ENCODE measurements around the gene SMG6.

GRCh38 chr17:2176499-2177169 lies 127.0 kb downstream of the SMG6 start:
- TF ChIP-seq, protein P1, sequence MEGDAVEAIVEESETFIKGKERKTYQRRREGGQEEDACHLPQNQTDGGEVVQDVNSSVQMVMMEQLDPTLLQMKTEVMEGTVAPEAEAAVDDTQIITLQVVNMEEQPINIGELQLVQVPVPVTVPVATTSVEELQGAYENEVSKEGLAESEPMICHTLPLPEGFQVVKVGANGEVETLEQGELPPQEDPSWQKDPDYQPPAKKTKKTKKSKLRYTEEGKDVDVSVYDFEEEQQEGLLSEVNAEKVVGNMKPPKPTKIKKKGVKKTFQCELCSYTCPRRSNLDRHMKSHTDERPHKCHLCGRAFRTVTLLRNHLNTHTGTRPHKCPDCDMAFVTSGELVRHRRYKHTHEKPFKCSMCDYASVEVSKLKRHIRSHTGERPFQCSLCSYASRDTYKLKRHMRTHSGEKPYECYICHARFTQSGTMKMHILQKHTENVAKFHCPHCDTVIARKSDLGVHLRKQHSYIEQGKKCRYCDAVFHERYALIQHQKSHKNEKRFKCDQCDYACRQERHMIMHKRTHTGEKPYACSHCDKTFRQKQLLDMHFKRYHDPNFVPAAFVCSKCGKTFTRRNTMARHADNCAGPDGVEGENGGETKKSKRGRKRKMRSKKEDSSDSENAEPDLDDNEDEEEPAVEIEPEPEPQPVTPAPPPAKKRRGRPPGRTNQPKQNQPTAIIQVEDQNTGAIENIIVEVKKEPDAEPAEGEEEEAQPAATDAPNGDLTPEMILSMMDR (IDR thresholded peaks at IDR 0.05; ENCODE audit: low read length) = no peak
- no peak for TF ChIP-seq EZH2 (IDR thresholded peaks at IDR 0.05; ENCODE audit: borderline replicate concordance, low read length)

Measured in OCI-LY1 (cell line).